GM21515 (cell line): ENCODE data around the gene ATP5PB.

Experiments
- ATAC-seq: cut with Tn5 transposase; IDR thresholded peaks from one replicate; pipeline ENCODE4 v1.9.1; 2021; ENCODE audit not compliant: unreplicated experiment

Gene ATP5PB, protein sequence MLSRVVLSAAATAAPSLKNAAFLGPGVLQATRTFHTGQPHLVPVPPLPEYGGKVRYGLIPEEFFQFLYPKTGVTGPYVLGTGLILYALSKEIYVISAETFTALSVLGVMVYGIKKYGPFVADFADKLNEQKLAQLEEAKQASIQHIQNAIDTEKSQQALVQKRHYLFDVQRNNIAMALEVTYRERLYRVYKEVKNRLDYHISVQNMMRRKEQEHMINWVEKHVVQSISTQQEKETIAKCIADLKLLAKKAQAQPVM

DNA sequence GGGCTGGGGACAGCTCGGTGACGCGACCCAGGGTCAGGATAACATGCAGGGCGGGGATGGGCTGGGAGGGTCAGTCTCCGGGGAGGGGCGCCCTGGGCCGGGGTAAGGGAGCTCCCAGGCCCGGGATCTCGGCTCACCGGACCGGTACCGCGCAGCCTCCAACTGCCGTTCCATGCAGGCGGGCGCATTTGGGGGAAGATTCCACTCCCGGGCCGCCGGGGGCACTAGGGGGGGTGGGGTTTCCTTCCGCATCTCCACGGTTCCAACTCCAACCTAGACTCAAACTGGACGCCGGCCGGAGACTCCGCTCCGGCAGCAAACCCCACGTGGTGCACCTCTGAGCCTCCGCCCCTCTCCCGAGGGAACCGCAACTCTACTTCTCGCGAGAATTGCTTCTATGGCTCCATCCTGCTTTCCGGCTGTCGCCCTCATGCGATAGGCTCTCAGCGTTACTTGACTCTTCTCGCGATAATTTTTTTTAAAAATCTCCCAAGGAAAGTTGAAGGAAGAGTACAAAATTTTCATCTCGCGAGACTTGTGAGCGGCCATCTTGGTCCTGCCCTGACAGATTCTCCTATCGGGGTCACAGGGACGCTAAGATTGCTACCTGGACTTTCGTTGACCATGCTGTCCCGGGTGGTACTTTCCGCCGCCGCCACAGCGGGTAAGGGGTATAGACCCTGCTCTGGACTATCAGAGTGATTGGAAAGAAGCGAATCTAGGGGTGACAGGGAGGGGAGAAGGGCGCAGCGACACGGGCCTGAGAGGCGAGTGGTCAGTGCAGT, at the start of gene ATP5PB, which contains the start of gene WDR77:
ATP5PB (plus strand) TSS at position 547 of the 785 bp plus-strand sequence; CDS start at position 625, 78 bp downstream.
WDR77 (minus strand) TSS at position 339 of the 785 bp plus-strand sequence; CDS start at position 252, 87 bp downstream.
- peak; percentile 92 for ATAC-seq

DNA sequence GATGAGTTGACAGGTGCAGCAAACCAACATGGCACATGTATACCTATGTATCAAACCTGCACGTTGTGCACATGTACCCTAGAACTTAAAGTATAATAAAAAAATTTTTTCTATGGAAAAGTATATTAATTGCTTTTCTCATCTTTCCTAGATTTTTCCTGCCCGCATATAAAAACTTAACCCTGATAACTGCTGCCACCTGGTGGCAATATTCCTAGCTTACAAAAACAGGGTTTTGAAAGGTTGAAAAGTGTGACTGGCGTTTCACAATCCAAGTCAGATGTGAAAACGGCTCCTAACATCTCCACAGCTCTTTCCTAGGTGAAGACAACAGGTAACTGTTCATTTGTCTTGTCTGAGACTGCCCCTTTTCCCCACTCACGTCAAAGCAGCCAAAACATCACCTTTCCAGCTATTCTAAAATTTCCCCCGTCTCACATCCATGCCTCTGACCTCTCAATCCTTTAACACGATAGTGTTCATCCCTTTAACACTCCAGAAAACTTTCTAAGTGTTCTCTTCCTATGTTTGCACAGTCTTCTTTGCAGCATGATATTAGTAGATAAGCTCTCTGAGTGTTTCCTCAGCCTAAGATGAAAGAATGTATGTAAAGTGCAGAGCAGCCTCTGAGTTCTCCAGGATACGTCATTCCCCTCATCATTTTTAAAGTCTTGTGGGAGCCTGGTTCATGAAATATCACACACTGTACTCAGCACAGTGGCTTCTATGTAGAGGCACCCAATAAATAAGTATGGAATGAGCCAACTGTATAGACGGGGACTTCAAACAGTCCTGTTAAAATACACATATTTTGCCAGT, 49.3 kb upstream of the ATP5PB start:
- ATAC-seq = no peak

DNA sequence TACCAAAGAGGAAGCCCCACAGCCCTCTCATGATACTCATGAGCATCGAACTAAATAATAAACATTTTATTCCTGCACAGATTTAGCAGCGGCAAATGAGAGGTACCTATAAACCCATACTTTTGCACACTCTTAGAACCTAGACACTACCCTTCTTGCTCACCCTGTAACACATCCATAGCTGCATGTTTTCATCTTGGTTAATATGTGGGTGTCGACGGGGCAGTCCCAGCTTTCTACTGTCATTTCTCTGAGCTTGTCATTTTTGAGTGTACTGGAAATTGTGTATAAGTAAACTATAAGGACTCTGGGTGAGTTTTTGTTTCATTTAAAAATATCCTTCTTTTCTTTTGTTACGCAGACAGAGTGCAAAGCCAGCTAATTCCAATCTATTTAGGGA, 47.2 kb upstream of the ATP5PB start:
- ATAC-seq = no peak

DNA sequence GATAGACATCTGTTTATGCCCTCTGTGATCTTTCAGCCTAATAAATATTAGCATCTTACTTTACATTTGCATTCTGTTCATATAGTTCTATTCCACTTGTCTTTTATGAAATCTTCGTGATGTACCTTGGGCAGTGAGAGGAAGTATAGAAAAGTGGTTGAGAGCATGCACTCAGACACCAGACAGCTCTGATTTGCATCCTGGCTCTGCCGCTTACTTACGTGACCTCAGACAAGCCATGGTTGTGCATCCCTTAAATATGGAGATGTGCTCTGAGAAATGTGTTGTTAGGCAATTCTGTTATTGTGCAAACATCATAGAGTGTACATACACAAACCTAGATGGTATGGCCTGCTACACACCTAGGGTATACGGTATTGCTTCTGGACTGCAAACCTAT, 44.7 kb upstream of the ATP5PB start:
- ATAC-seq = no peak

DNA sequence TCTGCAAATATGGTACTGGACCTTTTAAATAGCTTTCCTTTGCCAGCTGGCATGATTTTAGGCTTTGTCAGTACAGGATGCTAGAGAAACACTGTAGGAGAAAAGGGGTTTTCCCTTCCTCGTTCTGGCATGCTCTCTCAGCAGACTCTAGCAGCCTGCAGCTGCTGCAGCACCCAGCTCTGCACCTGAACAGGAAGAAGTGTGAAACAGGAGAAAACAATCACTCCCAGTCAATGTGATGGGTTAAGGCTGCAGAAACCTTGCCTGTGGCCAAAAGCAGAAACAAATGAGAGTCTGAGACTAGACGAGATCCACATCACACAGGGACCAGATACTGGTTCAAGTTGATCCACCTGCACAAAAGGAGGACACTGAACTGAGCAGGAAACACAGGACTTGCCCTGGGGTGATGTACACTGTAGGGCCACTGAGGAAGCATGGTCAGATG, 42.9 kb upstream of the ATP5PB start:
- ATAC-seq = peak; percentile 96

DNA sequence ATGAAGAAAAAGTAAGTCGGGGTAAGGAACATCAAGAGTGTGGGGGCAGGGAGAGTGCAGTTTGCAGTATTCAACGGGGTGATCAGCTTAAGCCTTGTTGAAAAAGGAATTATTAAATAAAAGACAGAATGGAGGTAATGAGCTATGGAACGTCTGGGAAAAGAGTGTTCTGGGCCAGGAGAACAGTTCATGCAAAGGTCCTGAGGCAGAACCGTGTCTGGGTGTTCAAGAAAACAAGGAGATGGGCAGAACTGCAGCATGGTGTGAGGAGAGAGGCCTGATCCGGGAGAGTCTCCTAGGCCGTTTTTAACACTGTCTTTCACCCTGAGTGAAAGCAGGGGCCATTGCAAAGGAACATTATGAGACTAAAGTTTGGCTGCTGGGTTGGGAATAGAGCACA, 42.0 kb upstream of the ATP5PB start:
- ATAC-seq = no peak

DNA sequence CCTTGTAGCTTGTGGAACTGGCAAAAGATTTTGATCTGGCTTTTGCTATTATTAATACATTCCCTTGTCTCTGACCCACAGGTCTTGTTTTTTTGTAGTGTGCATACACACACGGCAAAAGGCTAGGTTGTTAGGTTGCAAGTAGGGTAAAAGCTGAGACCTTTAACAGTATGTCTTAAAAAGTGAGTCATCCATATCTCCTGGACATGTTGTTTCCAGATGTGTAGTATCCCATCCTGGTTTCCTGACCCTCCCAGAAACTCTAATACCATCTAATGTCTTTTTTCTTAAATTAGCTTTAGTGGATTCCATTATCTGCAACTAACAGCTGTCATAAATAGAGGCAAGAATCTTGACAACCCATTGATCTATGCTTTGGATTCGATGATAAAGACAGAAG, 36.4 kb upstream of the ATP5PB start:
- ATAC-seq = no peak

DNA sequence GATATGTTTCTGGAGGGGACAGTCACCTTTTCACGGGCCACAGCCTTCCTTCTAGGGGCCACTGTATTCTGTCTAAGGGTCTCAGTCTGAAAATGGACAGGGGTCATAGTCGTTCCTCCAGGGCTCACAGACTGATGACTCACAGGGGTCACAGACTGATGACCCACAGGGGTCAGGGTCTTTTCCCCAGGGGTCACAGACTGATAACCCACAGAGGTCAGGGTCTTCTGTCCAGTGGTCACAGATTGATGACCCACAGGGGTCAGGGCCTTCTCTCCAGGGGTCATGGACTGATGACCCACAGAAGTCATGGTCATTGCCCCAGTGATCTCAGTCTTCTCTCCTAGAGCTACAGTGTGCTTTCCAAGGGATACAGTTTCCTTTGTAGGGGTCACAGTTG, 34.5 kb upstream of the ATP5PB start:
- ATAC-seq = no peak

DNA sequence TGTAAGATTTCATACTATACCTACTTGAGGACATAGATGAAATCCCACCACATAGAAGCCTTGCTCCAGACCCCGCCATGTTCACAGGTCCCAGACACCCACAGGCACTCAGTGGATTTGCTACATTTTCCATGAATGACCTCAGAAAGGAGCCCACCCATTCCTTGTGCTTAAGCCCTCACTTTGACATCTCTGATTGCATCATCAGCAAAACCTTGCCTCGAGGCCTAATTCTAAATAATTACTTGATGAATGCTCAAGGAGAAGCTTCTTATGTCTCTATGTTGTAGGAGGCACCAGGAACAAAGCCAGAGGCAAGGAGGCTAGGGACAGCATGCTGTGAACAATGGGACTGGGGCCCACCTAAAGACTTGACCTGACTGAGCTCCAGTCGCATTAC, 33.8 kb upstream of the ATP5PB start:
- no peak for ATAC-seq

DNA sequence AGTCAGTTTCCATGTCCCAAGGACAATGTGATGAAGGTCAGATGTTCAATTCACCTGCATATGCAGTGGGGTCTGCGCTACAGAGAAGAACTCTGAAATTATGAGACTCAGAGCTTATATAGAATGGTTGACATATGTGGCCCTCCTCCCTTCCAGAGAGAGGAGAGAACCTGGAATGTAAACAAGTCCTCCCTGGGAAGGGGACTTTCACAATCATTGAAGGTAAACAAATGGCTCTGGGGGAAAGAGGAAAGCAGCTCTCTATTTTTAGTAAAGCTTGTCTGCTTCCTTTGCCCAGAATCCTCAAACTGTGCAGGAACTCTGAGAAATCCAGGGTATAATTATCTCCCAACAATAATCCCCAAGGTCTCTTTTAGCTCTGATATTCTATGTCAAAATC, 31.5 kb upstream of the ATP5PB start:
- ATAC-seq = no peak

DNA sequence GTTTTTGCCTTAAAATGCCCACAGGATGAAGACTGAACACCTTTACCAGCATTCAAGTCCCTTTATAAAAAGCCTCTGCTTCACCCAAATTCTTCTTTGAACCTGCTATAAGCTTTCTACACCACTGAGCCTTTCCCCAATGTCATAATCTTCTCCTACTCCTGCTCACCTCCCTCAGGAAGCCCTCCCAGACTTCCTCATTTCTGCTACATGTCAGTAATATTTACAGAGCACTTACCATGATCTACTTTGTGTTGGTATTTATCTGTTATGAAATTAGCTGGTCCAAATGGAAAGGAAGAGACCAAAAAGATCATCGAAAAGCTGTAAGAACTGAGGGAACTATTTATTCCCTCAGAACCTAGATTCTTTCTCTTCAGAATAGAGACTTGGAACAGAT, 30.2 kb upstream of the ATP5PB start:
- ATAC-seq = no peak

DNA sequence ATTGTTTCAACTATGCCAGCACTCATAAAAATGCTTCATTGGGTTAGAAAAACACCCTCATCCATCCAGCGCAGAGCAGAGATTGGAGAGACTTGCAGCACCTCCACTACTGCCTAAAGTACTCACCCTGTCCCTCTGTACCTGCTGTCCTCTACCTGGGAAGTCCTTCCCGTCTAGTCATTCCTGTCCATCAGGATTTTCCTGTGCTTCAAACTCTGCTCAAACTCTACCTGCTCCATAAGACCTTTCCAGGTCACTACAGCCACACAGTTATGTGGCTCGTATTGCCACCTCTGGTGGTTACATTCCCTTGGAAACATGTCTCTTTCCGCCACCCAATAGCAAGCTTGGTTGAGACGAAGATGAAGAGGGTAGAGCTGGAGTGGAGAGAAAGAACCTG, 28.9 kb upstream of the ATP5PB start:
- no peak for ATAC-seq

DNA sequence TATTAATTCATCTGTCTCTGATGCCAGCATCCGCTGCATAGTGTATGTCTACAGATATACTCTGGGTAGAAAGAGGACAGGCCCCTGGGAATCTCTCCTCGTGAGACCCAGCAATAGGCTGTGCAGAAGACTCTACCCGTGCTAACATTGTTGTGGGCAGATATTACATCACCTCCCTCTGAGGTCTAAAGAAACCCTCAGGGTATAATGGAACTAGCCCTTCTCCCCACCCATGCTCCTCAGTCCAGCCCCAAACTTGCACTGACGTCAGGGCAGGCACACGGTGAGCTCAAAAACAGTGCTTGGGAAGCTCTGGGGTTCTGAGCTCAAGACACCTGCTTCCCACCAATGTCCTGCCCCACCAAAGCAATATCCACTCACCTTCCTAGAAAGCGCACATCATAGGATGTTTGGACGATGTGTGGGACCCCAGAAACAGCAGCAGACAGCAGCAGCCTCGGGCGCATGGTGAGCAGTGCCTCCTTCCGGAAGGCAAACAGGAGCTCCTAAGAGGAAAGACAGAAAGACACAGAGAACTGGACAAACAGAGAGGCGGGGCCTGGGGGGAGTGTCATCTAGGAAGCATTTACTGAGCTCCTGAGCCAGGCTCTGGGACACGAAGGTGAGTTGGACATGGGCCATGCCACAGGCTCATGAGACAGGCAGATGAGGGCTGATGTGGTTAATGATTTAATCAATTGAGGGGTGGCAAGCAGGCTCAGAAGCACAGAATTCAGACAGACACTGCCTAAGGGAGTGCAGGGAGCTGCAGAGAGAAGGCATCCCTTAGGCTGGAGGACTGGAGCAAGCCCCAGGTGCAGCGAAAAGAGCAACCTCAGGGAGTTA, 26.5 kb upstream of the ATP5PB start:
- no peak for ATAC-seq

DNA sequence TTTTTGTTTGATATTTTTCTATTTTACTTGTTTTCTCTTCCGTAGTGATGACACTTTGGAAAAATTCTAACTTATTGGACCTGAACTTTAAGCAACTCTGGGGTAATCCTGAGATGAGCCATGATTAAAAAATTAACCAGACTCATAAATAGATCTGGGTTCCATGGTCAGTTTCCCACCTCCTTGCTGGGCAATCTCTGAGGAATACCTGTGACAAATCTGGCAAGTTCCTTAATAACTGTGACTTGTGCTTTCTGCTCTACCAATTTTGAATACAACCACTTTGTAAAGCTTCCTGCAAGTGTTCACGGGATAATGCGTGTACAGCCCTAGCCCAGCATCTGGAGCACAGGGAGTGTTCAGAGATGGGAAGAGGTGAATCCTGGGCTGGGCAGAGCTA, 25.0 kb upstream of the ATP5PB start:
- no peak for ATAC-seq

DNA sequence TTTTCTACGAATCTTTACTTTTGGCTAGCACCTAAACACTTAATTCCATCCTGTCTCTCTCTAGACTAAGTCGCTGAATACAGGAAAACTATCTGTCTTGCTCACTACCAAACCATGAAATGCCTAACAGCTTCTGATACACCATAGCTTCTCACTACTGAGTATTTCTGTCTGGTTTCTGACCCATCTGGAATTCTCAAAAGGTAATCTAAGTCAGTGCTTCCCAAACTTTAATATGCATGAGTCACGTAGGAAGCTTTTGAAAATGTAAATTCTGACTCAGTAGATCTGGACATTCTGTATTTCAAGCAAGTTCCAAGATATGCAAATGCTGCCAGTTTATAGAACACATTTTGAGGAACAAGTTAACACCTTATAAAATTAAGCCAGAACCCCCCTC, 12.5 kb upstream of the ATP5PB start:
- ATAC-seq = no peak

DNA sequence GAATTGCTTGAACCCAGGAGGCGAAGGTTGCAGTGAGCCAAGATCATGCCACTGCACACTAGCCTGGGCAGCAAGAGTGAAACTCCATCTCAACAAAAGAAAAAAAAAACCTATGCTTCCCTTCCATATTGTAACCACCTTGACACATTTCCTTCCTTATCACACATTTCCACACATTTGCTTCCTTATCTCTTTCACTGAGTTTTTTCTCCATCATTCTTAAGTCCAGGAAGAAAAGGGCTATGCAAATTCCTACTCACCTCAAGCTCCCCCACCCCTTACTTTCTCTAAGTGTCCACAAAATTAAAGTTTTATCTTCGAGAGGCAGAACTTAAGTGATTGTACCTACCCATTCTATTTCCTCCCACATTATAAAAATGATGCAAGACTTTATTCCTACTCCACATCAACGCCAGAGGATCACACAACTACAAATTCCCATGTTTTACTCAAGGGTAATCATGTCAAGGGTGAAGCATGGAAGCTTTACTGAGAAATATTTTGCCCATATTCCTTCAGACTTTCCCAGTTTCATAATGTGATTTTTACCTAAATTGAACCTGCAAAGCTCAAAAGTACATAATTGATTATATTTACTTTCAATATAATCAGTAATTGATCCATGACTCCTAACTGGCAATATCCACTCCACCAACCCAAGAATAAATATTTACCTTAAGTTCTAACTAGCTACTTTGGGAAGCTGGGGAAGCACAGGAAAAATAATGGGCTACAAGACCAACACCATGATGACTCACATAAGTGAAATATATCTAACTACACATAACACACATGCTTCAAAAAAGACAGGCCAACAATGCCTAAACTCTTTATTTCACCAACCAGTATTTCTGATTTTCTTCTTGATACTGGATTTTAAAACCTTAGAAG, 9.6 kb upstream of the ATP5PB start:
- no peak for ATAC-seq

DNA sequence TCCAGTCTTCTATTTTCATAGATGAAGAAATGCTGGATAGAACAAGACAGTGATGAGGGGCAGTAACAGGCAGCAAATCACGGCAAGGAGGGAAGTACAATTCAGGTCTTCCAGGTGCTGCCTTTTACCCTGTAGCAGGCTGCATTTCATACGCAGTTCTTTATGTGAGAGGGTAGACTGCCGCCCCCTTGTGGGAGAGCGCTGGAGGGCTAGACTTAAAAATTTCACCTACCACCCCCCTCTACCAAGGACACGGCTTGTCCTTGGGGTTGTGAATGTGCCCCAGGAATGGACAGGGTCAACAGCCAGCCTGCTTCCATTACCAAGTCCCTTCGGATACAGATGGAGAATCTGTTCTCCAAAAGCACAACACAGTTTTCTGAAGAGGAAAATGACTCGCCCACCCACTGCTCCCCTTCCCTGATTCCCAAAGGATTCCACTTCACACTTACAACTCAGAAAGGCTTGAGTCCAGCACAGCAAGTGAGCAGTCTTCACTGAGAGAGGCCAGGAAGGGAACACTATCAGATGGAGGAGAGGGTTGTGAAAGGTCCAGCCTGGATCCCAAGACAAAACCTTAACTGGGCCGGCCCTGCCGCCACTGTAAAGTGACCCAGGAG, 7.6 kb upstream of the ATP5PB start:
- ATAC-seq = no peak

DNA sequence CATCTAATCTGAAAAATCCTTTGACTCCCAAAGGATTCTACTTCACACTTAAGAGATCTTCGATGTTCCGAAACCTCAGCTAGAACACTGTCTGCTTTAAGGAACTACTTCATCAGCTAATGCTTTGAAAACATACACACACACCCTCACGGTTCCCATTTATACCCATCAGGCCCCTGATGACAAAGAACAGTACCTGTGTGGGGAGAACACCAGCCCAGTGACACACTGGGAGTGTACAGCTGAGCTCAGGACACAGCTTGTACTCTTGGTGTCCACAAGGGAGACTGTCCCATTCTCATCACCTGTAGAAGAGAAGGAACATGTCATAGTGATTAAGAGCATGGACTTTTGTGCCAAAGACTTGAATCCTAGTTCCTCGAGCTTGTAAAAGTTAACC, 6.8 kb upstream of the ATP5PB start:
- ATAC-seq = no peak

DNA sequence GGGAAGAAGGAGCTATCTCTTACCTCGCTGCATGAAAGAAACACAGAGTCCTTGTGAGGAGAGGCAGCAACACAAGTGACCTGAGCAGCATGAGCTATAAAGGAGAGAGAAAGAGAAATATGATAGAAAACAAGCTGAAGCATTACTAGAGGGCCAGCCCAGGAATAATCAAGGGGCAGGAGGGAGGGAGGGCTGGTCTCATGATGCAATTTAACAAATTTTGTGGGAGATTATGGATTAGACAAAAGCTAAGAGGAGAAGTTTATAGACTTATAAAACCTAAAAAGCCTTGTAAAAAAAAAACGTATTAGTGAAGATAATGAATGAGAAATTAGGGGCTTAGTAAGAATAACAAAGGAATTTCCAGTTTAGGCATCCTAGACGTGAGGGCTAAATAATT, 5.2 kb upstream of the ATP5PB start:
- no peak for ATAC-seq
